ENCODE results near the gene SGIP1.
"Not testable (repeated sequence)": the region's sequence is repeated elsewhere in the genome, so short reads cannot be mapped to it uniquely, and the experiment has no call there.

Gene SGIP1

GRCh38 chr1:66553846-66554245 is 19.9 kb downstream of the SGIP1 start:
- no peak for DNase-seq (ENCODE audit: low spot score)

GRCh38 chr1:66556161-66556611 is 22.2 kb downstream of the SGIP1 start:
- no peak for DNase-seq (ENCODE audit: low spot score)

- no peak for DNase-seq (ENCODE audit: low spot score)
These were observed 23.2 kb downstream of the SGIP1 start for GRCh38 chr1:66557157-66557556.

GRCh38 chr1:66559517-66559916 is 25.6 kb downstream of the SGIP1 start:
- no peak for DNase-seq (ENCODE audit: low spot score)

- no peak for DNase-seq (ENCODE audit: low spot score)
These were observed 28.6 kb downstream of the SGIP1 start for GRCh38 chr1:66562561-66562960.

- DNase-seq (ENCODE audit: low spot score), result peak; percentile 48
These were observed 29.3 kb downstream of the SGIP1 start for GRCh38 chr1:66563094-66563800.

GRCh38 chr1:66563941-66564630 is 30.1 kb downstream of the SGIP1 start:
- DNase-seq (ENCODE audit: low spot score), result peak; percentile 84

GRCh38 chr1:66570196-66570595 is 36.2 kb downstream of the SGIP1 start:
- no peak for DNase-seq (ENCODE audit: low spot score)

GRCh38 chr1:66571789-66572188 is 37.8 kb downstream of the SGIP1 start:
- DNase-seq (ENCODE audit: low spot score), result no peak

GRCh38 chr1:66575739-66576138 is 41.8 kb downstream of the SGIP1 start:
- DNase-seq (ENCODE audit: low spot score), result peak; percentile 15

- DNase-seq (ENCODE audit: low spot score), result no peak
These were observed 42.7 kb downstream of the SGIP1 start for GRCh38 chr1:66576645-66577044.

- no peak for DNase-seq (ENCODE audit: low spot score)
These were observed 44.9 kb downstream of the SGIP1 start for GRCh38 chr1:66578841-66579240.

- no peak for DNase-seq (ENCODE audit: low spot score)
These were observed 46.1 kb downstream of the SGIP1 start for GRCh38 chr1:66580081-66580480.

GRCh38 chr1:66583021-66583420 is 49.1 kb downstream of the SGIP1 start:
- DNase-seq (ENCODE audit: low spot score), result no peak

GRCh38 chr1:66585002-66585401 is 51.0 kb downstream of the SGIP1 start:
- no peak for DNase-seq (ENCODE audit: low spot score)

GRCh38 chr1:66589326-66589725 is 55.4 kb downstream of the SGIP1 start:
- no peak for DNase-seq (ENCODE audit: low spot score)

GRCh38 chr1:66592106-66592507 is 58.2 kb downstream of the SGIP1 start:
- DNase-seq (ENCODE audit: low spot score), result not testable (repeated sequence)

GRCh38 chr1:66596191-66596590 is 62.2 kb downstream of the SGIP1 start:
- no peak for DNase-seq (ENCODE audit: low spot score)

- no peak for DNase-seq (ENCODE audit: low spot score)
These were observed 63.5 kb downstream of the SGIP1 start for GRCh38 chr1:66597500-66597899.

GRCh38 chr1:66598670-66599069 is 64.7 kb downstream of the SGIP1 start:
- DNase-seq (ENCODE audit: low spot score), result peak; percentile 6

- DNase-seq (ENCODE audit: low spot score), result no peak
These were observed 65.4 kb downstream of the SGIP1 start for GRCh38 chr1:66599346-66599745.

- no peak for DNase-seq (ENCODE audit: low spot score)
These were observed 66.2 kb downstream of the SGIP1 start for GRCh38 chr1:66599899-66600737.
